Stimulated activated naive CD8-positive, alpha-beta T cell treated with anti-CD3 and anti-CD28 coated beads, Interleukin-15, Interleukin-2, amounts not matched to agents 100 ng/mL and 50 ng/mL, for 24 hours (primary cell): ENCODE data around the gene VOPP1.
A peak's percentile ranks its signal among the peaks of the same experiment; 100 is the strongest.

Experiments
- H3K27ac Mint-ChIP-seq: one replicate; pipeline ENCODE4 v1.8.0; 2021; ENCODE audit warnings: mild to moderate bottlenecking, mixed read lengths
- H3K27me3 Mint-ChIP-seq: one replicate; pipeline ENCODE4 v1.8.0; 2021; ENCODE audit warnings: mixed read lengths
- H3K36me3 Mint-ChIP-seq: one replicate; pipeline ENCODE4 v1.8.0; 2021; ENCODE audit warnings: low read depth, mixed read lengths
- H3K4me1 Mint-ChIP-seq: one replicate; pipeline ENCODE4 v1.8.0; 2021; ENCODE audit warnings: low read depth, mixed read lengths
- H3K4me3 Mint-ChIP-seq: one replicate; pipeline ENCODE4 v1.8.0; 2021; ENCODE audit warnings: mild to moderate bottlenecking, mixed read lengths
- H3K9me3 Mint-ChIP-seq: one replicate; pipeline ENCODE4 v1.8.0; 2021; ENCODE audit warnings: mixed read lengths

The VOPP1 gene

DNA sequence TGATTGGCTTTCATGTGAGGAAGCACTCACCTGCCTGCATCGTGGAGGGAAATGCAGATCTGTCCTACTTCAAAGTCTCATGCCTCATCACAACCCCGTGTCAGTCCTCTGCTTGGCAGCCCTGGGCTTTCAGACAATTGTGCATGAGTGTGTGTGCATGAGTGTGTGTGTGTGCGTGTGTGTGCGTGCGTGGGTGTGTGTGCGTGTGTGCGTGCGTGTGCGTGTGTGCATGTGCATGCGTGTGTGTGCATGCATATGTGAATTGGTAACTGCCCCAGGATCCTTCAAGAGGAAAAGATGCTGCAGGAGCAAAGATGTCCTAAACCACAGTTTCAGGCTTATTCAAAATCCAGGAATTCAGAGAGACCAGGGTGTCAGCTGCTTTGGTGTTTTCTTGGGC, 135.8 kb downstream of the VOPP1 start:
- H3K36me3 Mint-ChIP-seq, result no peaks in the 10 kb centered on the region
- H3K4me1 Mint-ChIP-seq, result peaks cover 38% of the 10 kb centered on the region
- no peaks in the 10 kb centered on the region for H3K9me3 Mint-ChIP-seq
- H3K27me3 Mint-ChIP-seq, result no peaks in the 10 kb centered on the region
- no peak overlapping the region for H3K4me3 Mint-ChIP-seq
- no peak overlapping the region for H3K27ac Mint-ChIP-seq

DNA sequence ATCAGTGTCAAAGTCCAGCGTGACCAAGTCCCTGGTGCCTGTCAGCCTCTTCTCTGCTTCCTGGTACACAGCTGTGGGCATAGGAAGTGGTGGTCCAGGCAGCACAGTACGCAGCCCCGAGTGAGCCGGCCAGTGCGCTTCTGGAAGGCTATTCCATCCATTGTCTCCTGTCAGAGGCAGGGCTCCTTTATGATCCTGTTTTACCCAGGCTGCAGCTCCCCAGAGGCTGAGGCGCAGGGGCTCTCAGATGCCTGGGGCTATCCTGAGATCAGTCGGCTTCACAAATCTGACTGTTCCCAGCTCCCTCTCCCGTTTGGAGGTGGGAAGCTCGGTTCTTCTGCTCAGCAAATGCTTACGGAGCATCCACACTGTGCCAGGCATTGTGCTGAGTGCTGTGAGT, 136.8 kb downstream of the VOPP1 start:
- Mint-ChIP-seq H3K4me3 (no peak overlapping the region), H3K36me3 (no peaks in the 10 kb centered on the region), H3K27ac (no peak overlapping the region), H3K9me3 (no peaks in the 10 kb centered on the region), H3K4me1 (peaks cover 38% of the 10 kb centered on the region), H3K27me3 (no peaks in the 10 kb centered on the region)

DNA sequence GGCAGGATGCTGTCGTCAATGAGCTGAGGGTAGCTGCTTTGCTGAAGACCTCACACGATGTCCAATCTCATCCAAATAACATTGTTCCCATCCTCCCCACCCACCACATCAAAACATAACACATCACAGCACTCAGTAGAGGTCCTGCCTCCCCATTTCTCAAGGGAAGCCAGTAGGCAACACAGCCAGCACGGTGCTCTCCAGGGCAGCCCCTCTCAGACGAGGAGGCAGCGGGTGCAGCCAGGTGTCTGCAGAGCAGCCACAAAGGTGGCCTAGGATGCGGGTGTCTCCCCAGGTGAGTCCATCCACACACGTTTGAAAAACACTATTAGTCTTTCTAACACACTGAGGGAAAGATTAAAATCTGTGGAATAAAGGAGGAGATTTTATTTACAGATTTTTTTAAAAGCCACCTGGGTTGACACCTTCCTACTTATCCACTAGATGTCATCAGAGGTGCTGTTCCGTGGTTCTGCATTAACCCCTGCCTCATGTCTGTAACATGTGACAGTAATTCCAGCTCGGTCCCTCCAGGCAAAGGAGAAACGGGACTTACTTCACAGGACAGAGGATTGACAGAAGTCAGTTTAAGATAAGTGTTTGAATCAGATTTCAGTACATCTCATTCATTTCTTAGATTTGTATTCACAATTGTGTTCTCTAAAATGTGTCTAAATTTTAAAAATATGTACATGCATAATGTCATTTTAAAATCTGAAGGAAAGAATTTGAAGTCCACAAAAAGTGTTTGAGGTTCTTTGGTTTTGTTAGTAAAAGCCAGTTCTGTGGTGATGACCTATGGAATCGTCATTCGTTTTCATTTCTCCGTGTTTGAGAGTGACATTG, 139.1 kb downstream of the VOPP1 start:
- Mint-ChIP-seq H3K9me3 (no peaks in the 10 kb centered on the region), H3K4me1 (peaks cover 27% of the 10 kb centered on the region), H3K4me3 (no peak overlapping the region), H3K36me3 (peaks cover 9% of the 10 kb centered on the region), H3K27ac (peak overlapping the region; percentile 70), H3K27me3 (no peaks in the 10 kb centered on the region)

DNA sequence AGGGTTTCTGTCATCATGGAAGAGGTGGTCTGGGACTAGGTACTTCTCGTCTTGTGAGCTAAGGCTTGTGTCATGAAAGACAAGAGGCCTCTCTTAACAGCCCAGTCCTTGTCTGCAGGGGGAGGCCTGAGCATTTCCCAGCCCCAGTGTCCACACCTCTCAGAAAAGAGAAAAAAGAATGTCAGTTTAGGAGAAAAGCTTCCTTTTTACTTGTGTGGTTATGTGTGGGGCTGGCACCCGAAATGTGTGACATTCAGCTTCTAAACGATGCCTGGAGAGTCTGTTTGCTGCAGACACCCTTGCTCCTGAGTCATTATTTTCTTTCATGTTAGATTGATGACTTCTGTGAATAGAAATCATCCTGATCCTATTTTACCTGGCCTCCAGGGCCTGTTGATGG, 139.8 kb downstream of the VOPP1 start:
- H3K4me1 Mint-ChIP-seq, result peaks cover 33% of the 10 kb centered on the region
- peaks cover 10% of the 10 kb centered on the region for H3K36me3 Mint-ChIP-seq
- no peaks in the 10 kb centered on the region for H3K9me3 Mint-ChIP-seq
- H3K27ac Mint-ChIP-seq, result no peak overlapping the region
- no peaks in the 10 kb centered on the region for H3K27me3 Mint-ChIP-seq
- no peak overlapping the region for H3K4me3 Mint-ChIP-seq

DNA sequence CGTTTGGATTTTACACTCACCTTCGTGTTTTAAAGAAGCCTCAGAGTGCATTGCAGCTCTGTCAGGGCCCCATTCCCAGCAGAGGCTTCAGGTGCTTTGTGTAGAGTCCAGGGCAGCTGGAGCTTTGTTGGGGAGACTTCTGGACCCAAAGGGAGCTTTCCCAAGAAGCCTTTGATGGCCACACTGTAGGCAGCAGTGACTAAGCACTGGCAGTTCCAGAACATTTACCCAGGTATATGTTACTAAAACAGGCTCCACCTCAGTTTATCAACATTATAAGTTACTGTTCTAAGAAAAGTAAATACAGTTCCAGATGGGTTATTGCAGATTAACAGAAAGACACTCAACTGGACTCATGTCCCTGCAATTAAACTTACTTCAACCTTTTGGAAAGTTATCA, 140.4 kb downstream of the VOPP1 start:
- H3K36me3 Mint-ChIP-seq, result peaks cover 16% of the 10 kb centered on the region
- no peak overlapping the region for H3K4me3 Mint-ChIP-seq
- H3K4me1 Mint-ChIP-seq, result peaks cover 39% of the 10 kb centered on the region
- no peaks in the 10 kb centered on the region for H3K9me3 Mint-ChIP-seq
- H3K27me3 Mint-ChIP-seq, result no peaks in the 10 kb centered on the region
- H3K27ac Mint-ChIP-seq, result no peak overlapping the region

DNA sequence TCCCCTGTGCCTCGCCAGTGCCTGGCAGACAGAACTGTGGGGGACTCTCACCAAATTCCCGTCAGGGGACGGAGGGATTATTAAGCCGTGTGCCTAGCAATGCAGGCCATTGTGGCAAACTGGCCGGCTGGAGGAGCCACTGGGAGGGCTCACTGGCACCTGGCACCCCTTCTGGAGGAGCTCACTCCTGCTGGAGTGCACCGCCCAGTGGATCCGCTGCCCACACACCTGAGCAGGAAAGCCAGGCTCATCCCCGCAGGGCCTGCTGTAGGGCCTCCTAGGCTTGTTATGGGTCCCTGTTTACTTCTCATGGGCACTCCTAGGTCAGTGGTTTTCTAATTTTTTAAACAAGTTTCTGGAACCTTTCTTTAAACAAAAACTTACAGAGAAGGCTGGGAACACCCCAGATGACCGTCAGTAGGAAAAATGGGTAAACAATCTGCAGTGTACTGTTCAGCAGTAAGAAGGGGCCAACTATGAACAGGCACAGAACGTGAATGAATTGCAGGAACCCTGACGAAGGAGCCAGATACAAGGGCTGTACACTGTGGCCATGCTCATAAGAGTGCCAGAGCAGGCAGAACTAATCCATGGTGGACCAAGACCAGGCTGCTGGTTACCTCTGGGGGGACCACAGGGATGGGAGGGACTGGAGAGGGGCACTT, 142.3 kb downstream of the VOPP1 start:
- Mint-ChIP-seq H3K9me3 (no peaks in the 10 kb centered on the region), H3K36me3 (peaks cover 33% of the 10 kb centered on the region), H3K4me3 (no peak overlapping the region), H3K4me1 (peaks cover 38% of the 10 kb centered on the region), H3K27ac (no peak overlapping the region), H3K27me3 (no peaks in the 10 kb centered on the region)

DNA sequence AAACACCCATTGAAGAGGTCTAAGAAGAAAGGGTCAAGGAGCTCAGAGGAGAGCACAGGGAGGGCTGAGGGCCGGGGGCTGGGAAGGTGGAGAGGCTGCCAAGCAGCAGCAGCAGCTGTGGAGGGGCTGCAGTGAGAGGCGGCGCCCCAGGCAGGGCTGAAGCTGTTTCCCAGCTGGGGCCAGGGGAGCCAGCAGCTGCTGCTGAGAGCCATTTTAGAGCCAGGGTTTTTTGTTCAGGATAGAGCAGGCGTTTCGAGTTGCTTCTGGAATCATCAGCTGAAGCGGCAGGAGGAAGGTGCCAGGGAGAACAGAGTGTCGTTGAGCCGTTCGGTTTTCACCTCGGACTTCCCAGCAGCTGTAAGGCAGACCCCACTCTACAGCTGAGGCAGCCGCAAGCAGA, 144.5 kb downstream of the VOPP1 start:
- Mint-ChIP-seq H3K27ac (peak overlapping the region; percentile 91), H3K9me3 (no peaks in the 10 kb centered on the region), H3K36me3 (peaks cover 35% of the 10 kb centered on the region), H3K27me3 (no peaks in the 10 kb centered on the region), H3K4me3 (peak overlapping the region; percentile 6), H3K4me1 (peaks cover 28% of the 10 kb centered on the region)

DNA sequence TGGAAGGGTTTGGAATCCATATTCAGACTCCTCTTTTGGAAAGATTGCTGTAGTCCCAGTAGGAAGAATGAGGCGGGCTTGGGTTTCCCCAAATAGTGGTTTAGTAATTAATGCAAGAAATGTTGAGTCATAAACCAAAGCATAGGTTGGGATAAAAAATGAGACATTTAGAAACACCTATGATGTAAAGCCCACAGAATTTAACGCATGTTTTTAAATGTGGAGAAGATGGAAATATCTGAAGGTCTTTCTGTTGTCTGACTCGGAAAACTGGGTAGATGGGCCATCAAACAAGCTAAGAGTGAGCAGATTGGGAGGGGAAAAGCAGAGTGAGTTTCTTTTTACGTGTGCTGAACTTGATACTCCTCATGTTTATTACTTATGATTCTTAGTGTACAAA, 145.0 kb downstream of the VOPP1 start:
- Mint-ChIP-seq H3K4me1 (peaks cover 24% of the 10 kb centered on the region), H3K27me3 (no peaks in the 10 kb centered on the region), H3K9me3 (no peaks in the 10 kb centered on the region), H3K4me3 (peak overlapping the region; percentile 6), H3K27ac (peak overlapping the region; percentile 91), H3K36me3 (peaks cover 35% of the 10 kb centered on the region)

DNA sequence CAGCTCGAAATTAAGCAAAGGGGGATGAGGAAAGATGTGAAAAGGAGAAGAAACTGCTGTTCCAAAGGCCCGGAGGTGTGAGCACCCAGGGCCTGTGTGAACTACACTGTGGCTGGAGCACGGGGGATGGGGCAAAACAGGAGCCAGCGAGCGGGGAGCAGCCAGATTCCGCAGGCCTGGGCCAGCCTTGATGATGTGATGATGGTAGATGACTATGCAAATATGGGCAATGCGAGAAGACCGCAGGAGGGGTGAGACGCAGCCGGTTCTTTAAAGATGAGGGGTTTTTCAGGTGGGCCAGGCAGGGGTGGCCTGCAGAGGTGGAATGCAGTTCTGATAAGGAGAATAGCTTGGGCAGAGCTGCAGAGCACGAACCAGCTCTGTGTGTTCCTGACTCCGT, 145.6 kb downstream of the VOPP1 start:
- H3K27ac Mint-ChIP-seq, result peak overlapping the region; percentile 62
- no peak overlapping the region for H3K4me3 Mint-ChIP-seq
- H3K4me1 Mint-ChIP-seq, result peaks cover 22% of the 10 kb centered on the region
- H3K27me3 Mint-ChIP-seq, result no peaks in the 10 kb centered on the region
- no peaks in the 10 kb centered on the region for H3K9me3 Mint-ChIP-seq
- peaks cover 35% of the 10 kb centered on the region for H3K36me3 Mint-ChIP-seq

DNA sequence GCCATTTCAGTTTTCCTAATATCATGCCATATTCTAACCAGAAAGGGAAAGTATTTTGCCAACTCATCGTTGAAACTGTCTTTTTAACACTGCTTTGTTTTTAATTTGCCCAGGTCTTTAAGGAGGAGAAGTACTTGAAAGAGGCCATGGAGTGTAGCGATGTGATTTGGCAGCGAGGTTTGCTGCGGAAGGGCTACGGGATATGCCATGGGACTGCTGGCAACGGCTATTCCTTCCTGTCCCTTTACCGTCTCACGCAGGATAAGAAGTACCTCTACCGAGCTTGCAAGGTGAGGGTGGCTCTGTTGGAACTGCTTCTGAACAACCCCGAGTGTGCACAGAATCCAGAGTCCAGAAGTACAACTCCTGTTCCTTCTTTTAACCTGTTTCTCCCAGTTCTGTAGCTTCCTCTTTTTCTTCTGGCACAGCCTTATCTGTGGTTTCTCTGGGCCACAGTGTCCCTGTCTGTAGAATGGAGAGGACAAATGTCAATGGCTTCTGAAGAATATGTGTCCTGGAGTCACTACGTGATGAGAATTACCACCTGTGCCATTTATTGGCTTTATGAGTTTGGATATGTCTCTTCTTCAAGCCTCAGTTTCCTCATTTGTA, 147.1 kb downstream of the VOPP1 start:
- no peak overlapping the region for H3K27ac Mint-ChIP-seq
- no peaks in the 10 kb centered on the region for H3K27me3 Mint-ChIP-seq
- H3K9me3 Mint-ChIP-seq, result no peaks in the 10 kb centered on the region
- no peak overlapping the region for H3K4me3 Mint-ChIP-seq
- H3K36me3 Mint-ChIP-seq, result peaks cover 35% of the 10 kb centered on the region
- H3K4me1 Mint-ChIP-seq, result peaks cover 22% of the 10 kb centered on the region

DNA sequence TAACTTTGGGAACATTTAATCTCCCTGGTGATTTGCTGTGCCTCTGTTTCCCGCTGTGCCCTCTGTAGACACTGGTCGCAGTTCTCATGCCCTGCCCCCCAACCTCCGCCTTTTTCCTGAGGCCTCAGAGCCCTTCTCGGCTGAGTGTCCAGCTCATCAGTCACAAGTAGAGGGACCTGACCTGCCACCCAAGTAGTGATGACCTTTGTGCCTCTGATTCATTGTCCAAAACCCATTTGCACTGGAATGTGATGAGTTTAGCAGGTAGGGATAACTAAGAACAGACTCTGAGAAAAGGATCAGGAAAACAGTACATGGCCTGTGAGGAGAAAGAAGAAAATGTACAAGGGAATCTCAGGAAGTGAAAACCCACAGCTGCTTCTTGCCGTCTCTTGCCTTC, 148.4 kb downstream of the VOPP1 start:
- no peaks in the 10 kb centered on the region for H3K27me3 Mint-ChIP-seq
- no peaks in the 10 kb centered on the region for H3K9me3 Mint-ChIP-seq
- H3K27ac Mint-ChIP-seq, result no peak overlapping the region
- H3K4me3 Mint-ChIP-seq, result no peak overlapping the region
- H3K4me1 Mint-ChIP-seq, result peaks cover 22% of the 10 kb centered on the region
- H3K36me3 Mint-ChIP-seq, result peaks cover 31% of the 10 kb centered on the region

DNA sequence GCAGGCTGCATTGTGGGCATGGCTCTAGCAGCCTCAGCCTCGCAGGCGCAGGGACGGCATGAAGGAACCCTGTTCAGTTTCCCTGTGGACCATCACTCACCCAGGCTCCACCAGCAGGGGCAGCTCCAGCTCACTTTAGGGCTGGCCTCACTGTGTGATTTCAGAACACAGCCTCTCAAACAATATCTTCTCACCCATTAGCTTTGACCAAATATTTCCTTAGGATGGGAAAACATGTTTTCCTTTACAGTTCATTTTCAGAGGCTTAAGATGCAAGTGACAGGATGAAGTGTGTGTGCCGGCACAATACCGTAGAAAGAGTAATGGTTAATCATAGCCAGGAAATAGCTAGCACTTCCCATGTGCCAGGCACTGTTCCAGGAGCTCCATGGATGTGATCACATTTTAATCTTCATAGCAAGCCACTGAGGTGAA, 149.0 kb downstream of the VOPP1 start:
- no peak overlapping the region for H3K27ac Mint-ChIP-seq
- no peaks in the 10 kb centered on the region for H3K27me3 Mint-ChIP-seq
- peaks cover 27% of the 10 kb centered on the region for H3K36me3 Mint-ChIP-seq
- no peaks in the 10 kb centered on the region for H3K9me3 Mint-ChIP-seq
- no peak overlapping the region for H3K4me3 Mint-ChIP-seq
- peaks cover 19% of the 10 kb centered on the region for H3K4me1 Mint-ChIP-seq
